ENCODE results near the gene PRKCG.
"Not testable (repeated sequence)": the region's sequence is repeated elsewhere in the genome, so short reads cannot be mapped to it uniquely, and the experiment has no call there.

Gene PRKCG

DNA sequence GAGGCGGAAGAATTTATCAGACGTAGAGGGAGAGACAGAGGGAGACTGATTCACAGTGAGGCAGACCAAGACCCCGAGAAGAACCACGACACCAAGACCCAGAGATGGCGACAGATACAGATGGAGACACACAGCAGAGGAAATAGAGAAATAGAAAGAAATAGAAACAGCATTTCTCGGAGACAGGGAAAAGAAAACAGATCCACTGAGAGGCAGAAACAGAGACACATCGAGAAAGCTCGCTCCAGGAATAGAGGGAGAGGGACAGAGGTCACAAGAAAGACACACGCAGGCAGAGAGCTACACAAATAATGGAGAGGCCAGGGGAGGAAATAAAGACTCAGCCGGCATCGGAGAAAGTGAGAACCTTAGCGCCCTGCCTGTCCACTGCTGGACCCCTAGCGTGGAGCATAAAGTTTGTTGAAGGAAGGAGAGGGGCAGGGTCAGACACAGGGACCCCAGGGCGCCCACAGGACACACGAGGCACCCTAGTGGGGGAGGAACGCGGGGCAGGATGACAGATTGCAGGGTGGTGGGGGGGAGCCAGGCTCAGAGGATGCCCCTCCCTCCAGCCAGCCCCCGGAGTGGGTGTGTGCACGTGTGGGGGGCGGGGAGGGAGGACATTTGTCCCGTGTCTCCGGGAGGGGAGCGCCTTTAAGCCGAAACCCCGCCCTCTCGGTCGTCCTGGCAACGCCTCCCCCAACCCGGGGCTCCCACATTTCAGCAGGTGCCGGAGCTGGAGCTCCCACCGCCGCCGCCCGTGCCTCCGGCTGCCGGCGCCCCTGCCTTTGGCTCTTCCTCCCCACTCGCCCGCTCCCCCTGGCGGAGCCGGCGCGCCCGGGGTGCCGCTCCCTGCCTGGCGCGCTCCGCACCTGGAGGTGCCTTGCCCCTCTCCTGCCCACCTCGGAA, at the start of gene PRKCG:
Gene PRKCG (plus strand): TSS at position 716 of the 909 bp plus-strand sequence. CDS start 298 bp downstream, outside the sequence.
- DNase-seq (ENCODE audit: low read depth): no peak

DNA sequence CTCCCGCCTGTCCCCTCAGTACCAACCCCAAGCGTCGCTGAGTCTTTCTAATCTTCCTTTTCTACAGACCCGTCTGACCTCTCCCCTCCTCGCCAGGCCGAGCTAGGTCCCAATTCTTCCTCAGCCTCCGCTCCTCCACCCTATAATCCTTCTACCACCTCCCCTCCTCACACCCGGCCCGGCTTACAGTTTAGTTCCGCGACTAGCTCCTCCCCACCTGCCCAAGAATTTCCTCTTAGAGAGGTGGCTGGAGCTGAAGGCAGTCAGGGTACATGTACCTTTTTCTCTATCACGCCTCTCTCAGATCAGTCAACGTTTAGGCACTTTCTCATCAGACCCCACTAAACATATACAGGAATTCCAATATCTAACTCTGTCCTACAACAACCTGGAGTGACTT, 49.1 kb upstream of the PRKCG start:
- not testable (repeated sequence) for DNase-seq (ENCODE audit: low read depth)

DNA sequence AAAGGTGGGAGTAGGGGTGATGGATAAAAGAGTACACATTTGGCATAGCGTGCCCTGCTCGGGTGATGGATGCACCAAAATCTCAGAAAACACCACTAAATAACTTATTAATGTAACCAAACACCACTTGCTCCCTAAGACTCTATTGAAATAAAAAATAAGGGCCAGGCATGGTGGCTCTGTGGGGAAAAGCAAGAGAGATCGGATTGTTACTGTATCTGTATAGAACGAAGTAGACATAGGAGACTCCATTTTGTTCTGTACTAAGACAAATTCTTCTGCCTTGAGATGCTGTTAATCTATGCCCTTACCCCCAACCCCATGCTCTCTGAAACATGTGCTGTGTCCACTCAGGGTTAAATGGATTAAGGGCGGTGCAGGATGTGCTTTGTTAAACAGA, 43.6 kb upstream of the PRKCG start:
- DNase-seq (ENCODE audit: low read depth): not testable (repeated sequence)

DNA sequence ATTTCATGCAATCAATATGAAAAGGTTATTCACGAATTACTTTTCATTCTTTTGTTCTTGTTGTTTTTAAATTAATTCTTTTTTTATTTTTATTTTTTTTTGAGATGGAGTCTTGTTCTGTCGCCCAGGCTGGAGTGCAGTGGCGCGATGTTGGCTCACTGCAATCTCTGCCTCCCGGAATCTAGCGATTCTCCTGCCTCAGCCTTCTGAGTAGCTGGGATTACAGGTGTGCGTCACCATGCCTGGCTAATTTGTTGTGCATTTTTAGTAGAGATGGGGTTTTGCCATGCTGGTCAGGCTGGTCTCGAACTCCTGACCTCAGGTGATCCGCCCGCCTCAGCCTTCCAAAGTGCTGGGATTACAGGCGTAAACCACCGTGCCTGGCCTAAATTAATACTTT, 41.8 kb upstream of the PRKCG start:
- DNase-seq (ENCODE audit: low read depth): not testable (repeated sequence)

DNA sequence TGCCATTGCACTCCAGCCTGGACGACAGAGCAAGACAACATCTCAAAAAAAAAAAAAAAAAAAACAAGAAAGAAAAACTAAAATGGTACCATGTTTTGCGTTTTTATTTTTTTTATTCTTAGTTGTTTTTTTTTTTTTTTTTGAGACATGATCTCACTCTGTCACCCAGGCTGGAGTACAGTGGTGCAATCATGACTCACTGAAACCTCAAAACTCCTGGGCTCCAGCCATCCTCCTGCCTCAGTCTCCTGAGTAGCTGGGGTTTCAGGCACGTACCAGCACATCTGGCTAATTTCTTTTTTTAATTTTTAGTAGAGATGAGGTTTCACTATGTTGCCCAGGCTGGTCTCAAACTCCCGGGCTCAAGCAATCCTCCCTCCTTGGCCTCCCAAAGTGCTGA, 41.1 kb upstream of the PRKCG start:
- DNase-seq (ENCODE audit: low read depth): peak; percentile 68

DNA sequence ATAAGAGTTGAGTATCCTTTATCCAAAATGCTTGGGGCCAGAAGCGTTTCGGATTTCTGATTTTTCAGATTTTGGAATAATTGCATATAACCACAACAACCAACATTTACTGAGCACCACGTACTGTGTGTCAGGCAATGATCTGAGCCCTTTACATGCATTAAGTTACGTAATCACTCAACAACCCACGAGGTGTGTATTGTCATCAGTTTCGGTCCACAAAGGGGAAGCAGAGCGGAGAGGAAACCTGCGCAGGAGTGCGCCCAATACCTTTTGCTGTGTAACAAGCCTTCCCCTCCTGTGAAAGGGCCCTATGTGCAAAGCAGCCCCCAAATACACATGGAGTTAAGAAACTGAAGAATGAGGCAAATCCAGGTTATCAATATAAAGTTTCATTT, 37.1 kb upstream of the PRKCG start:
- DNase-seq (ENCODE audit: low read depth): no peak

DNA sequence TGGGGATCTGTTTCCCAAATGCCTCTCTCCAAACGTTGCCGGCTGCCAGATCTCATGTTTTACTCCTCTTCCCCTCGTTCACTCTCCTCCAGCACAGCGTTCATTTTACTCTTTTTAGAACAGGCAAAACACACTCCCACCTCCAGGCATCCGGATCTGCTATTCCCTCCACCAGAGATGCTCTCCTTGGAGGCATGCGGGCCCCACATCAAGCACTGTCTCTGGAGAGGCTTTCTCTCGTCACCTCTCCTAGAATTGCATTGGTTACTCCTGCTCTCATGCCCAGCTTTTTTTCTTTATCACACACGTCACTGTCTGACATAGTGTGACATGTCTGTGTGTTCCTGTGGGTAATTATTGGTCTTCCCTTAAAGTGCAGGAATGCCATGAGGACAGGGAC, 34.4 kb upstream of the PRKCG start:
- DNase-seq (ENCODE audit: low read depth): no peak

DNA sequence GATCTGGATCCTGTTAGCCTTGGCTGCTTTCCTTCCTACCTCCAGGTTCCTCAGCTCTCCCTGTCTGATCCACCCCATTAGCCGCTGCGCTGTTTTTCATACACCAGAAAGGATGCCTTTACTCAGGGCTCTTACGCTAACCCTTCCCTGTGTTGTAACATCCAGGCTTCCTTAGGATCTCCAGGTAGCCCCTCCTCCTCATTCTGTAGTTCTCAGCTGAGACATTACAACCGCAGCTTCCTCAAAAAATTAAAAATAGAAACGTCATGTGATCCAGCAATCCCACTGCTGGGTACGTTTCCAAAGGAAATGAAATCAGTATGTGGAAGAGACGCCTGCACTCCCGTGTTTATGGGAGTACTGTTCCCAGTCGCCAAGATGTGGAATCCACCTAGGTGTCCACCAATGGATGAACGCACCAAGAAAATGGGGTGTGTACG, 32.7 kb upstream of the PRKCG start:
- no peak for DNase-seq (ENCODE audit: low read depth)

DNA sequence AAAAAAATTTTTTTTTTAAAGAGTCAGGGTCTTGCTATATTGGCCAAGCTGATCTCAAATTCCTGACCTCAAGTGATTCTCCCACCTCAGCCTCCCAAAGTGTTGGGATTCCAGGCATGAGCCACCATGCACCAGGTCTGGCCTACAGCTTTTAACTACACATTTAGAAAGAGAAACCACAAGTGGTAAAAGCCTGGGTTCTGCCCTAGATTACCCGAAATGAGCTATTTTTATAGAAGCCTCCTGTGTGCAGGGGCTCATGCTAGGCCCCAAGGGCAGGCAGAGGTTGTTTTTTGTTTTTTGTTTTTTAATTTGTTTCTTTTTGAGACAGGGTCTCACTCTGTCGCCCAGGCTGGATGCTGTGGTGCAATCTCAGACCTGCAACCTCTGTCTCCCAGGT, 28.3 kb upstream of the PRKCG start:
- DNase-seq (ENCODE audit: low read depth): no peak

DNA sequence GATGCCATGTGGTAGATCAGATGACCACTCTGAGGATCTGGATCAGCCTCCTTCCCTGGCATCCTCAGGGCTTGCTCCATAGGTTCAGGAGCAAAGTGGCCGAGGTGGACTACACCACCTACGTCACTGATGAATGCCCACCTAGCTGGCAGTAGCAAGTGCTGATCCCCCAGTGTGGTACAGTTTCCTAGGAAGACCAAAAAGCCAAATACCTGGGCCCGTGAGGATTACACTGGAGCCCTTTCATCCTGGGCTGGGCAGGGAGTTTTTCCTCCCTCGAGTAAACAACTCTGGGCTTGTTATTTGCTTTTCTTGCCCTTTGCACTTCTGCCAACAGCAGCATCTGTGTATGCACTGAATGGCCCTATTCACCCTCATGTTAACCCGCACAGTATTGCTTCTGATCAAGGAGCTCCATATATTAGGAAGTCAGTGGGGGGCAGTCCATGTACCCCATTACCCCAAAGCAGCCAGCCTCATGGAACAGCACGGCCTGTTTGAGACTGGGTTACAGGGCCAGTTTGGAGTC, 17.6 kb upstream of the PRKCG start:
- DNase-seq (ENCODE audit: low read depth): no peak

DNA sequence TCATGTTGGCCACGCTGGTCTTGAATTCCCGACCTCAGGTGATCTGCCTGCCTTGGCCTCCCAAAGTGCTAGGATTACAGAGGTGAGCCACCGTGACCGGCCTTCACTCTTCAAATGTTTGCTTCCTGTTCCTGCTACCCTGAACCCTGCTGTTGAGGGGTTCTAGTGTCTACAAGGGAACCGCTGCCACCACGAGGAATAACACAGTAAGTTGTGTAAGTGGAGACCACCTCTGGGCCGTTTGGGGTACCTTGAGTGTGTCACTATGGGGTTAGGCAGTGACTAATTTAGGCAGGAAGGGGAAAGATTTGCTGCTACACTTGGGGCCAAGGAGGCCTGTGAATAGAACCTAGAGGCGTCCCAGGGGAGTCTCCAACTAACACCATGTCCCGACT, 16.5 kb upstream of the PRKCG start:
- DNase-seq (ENCODE audit: low read depth): no peak

DNA sequence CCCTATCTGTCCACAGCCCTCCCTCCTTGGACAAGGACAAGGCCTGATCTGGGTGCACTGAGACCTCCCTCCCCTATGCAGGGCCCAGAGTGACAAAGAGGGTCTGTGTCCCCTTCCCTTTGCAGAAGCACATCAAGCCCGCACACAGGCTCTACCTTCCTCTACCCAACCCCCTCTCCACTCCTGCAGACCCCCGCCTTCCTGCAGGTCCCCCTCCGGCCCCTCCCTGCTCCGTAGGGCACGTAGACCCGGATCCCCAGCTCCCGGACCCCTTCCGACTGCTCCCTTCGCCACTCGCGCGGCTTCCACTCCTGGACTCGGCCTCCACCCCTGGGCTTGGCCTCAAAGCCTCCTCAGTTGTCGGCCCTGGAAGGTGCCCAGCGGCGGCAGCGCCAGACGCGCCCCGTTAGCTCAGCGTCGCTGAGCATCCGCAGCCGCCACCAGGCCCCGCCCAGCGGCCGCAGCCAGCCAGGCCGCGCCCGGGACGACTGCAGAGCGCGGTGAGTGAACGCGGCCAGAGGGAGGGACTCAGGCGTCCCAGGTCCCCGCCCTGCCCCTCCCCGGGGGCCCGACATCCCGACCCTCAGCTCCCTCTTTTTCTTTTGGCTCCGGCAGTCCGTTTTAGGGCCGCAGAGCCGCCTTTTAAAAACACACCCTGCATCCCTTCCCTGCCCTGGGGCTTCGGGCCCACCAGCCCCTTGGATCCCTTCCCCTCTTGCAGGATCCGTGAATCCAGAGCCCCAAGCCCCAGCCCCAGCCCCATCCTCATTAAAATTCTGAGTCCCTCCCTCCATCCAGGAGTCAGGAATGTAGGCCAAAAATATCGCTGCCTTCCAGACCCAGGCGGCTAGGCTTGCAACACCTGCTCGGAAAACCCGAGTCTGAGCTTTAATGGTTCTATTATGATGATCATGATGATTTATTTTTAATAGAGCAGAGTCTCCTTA, 15.8 kb upstream of the PRKCG start:
- DNase-seq (ENCODE audit: low read depth): no peak

DNA sequence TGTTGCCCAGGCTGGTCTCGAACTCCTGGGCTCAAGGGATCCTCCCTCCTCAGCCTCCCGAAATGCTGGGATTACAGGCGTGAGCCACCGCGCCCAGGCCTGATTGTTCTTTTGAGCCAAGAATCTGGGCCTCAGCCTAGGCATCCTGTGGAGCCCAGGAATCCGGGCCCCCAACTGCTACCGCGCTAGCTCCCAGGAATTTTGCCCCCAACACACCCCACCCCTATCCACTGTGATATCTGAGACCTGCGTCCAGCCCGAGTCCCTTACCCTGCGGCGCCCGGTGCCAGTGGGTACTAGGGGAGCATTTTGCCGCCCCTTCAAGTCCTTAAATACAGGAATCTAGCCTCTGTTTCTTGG, 15.2 kb upstream of the PRKCG start:
- no peak for DNase-seq (ENCODE audit: low read depth)

DNA sequence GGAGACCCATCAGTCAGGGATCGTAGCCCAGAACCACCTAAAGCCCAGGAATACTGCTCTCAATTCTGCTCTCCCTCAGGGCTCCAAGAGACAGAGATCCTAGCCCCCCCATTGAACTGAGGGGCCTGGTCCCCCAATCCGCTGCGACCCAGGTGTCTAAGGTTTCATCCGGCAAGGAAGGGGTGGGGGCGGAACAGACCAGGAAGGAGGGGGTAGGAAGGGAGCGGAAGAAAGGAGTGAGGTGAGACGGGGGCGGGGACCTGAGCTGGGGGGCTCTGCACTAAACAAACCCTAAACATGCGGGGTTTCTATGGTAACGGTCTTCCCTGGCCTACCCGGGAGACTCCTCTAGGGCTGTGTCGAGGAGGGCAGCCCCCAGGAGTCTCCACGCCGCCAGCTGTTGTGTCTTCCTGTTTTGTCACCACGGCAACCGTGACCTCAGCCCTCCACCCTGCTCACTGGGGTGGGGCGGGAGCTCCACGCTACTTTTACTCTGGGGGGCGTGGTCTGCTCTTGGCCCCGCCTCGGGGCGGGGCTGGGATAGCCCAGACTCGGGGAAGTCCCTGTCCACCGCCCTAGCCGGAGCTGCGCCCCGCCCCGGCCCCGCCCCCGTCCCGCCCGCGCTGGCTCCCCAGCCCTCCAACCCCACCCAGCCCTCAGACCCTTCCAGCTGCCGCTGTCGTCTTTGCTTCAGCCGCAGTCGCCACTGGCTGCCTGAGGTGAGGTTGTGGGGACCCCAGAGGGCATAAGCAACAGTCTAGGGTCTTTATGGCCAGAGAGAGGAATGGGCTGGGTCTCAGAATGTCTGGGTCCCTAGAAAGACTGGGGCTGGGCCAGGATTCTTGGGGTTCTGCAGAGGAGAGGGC, 14.5 kb upstream of the PRKCG start, which contains the start of gene MYADM:
Gene MYADM (plus strand): TSS at position 659 of the 866 bp plus-strand sequence. CDS start 5,647 bp downstream, outside the sequence.
- peak; percentile 93 for DNase-seq (ENCODE audit: low read depth)

DNA sequence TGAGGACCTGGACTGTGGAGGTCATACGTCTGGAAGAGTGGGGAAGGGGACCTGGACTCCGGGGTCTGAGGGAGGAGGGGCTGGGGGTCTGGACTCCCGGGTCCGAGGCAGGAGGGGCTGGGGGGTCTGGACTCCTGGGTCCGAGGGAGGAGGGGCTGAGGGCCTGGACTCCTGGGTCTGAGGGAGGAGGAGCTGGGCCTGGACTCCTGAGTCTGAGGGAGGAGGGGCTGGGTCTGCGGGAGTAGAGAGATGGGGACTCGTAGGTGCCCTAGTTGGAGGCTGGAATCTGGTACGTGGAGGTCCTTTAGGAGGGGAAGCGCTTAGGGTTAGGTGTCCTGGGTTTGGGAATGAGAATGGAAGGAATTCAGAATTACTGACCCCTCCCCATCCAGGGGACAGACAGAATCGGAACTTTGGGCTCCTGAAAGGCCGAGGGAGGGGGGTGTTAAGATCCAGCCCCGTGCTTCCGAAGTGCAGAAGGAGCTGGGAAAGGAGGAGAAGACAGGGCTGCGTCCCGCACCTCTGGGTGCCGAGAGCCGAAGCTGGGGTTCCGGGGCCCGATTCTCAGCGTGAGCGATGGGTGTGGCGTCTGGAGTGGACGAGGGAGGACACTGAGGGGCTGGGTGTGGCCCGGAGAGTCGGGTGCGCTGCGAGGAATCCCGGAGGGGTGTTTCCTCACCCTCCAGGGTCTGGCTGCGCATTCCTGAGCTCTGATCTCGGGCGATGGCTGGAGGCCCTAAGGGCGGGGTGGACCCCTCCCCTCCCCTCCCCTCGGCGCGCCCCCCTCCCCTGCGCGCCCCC, 13.7 kb upstream of the PRKCG start:
- no peak for DNase-seq (ENCODE audit: low read depth)

DNA sequence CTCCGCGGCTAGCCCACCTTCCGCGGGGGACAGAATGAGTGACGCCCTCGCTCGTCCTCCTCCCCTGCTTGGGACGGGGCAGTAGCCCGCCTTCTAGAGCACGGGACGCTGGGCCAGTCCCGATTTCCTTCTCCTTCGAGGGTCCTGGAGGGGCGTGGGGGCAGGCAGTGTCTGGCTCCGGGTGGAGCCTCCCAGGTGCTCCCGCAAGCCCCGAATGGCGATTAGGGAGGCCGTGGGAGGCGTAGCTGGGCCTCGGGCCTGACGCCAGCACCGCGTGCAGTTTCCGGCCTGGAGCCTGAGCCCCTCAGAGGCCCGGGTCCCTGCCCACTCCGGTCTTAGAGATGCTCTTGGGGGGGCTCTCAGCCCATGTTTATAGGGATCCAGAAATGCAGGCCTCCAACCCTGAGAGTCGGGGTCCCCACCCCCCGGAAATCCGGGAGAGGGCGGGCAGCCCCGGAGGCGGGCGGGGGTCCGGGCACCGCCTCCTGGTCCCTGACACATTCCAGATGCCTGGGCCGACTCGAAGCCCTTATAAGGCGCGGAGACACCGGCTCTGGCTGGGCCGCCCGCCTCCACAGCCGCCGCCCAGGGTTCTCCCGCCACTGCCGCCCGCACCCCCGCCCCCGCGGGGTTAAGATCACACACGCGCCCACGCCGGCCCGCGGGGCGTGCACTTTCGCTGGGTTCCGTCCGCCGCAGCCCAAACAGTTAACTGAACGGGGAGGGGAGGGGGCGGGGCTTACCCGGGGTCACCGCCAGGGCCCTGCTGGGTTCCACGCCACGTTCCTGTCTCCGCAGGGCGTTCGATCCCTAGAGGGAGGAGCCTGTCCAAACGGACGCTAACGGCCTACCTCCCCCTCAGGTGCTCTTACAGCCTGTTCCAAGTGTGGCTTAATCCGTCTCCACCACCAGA, 12.8 kb upstream of the PRKCG start:
- DNase-seq (ENCODE audit: low read depth): no peak

DNA sequence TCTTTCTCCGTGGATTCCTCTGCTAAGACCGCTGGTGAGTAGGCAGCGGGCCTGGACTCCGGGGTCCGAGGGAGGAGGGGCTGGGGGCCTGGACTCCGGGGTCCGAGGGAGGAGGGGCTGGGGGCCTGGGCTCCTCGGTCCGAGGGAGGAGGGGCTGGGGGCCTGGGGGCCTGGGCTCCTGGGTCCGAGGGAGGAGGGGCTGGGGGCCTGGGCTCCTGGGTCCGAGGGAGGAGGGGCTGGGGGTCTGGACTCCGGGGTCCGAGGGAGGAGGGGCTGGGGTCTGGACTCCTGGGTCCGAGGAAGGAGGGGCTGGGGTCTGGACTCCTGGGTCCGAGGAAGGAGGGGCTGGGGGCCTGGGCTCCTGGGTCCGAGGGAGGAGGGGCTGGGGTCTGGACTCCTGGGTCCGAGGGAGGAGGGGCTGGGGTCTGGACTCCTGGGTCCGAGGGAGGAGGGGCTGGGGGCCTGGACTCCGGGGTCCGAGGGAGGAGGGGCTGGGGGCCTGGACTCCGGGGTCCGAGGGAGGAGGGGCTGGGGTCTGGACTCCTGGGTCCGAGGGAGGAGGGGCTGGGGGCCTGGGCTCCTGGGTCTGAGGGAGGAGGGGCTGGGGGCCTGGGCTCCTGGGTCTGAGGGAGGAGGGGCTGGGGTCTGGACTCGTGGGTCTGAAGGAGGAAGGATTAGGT, 12.1 kb upstream of the PRKCG start:
- not testable (repeated sequence) for DNase-seq (ENCODE audit: low read depth)

DNA sequence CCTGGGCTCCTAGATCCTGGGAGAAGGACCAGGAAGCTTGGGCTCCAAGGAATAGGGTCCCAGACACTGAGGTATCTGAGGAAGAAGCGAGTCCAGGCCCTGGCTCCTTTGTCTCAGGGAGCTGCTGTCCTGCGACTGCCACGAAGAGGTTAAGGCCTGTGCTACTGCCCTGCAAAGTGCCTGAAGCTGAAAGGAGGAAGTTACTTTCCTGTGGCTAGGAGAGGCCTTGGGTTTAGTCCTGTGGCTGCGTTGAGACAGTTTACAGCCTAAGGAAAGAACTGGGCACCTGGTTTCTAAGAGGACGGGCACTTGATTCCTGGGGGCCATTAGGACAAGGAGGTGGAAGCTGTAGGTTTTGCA, 11.5 kb upstream of the PRKCG start:
- no peak for DNase-seq (ENCODE audit: low read depth)

DNA sequence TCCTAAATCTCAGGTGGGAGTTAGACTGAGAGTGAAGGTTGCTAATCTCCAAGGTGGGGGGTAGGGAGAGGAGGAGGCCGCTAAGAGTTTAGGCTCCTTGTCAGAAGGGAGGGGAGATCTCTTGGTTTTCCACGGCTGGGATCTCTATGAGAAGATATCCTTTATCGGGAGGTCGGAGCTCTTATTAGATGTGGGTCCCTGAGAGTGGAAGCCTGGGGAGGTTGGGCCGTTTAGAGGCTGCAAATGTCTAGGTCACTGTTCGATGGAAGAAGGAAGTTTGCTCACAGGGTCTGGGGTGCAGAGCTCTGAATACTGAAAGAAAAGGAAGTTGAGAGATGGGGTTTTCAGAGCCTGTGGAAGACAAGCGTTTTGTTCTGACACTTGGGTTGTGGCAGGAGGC, 10.5 kb upstream of the PRKCG start:
- DNase-seq (ENCODE audit: low read depth): no peak
